T-helper 2 cell (primary cell): ENCODE measurements around the gene MYOCD.

Experiments
- DNase-seq, 5 experiments: peaks; one replicate each; pipeline versions ENCODE4 v3.0.0 to v3.0.0-alpha.2; 2012 to 2022

Gene MYOCD

DNA sequence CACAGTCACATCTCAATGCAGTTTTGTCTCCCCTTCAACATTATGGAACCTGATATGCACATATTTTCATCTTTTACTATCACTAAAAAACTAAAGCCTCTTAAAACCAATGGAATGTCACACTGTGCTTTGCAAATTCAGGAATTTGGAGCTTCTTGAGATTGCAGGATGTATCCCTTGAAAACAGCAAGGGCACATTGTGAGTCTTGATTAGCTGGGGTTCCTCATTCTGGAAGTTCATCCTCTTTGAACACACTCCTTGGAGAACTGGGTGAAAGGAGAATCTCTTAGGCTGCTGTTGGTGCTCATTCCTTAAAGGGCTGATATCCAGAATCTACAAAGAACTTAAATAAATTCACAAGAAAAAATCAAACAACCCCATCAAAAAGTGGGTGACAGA is 21.1 kb upstream of the MYOCD start:
- DNase-seq: no peak

GRCh38 chr17:12646761-12647422 is 18.8 kb upstream of the MYOCD start:
- no peak for DNase-seq

DNA sequence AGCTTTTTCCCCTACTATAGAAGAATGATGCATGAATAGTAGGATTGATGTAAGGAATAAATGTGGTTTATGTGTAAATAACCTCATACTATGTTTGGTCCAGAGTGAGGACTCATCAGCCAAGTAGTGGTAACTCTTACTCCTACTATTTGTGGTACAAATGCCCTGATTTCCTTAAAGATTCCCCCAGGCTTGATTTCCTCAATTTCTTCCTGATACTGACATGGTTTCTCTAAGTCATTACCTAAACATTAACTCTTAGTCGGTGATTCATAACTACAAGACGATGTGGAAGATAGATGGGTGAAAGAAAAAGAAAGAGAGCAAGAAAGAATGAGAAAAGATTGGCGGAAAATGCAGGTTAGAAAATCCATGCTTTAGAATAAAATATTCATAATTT is 17.2 kb upstream of the MYOCD start:
- DNase-seq: no peak

GRCh38 chr17:12655936-12656335 is 9.8 kb upstream of the MYOCD start:
- DNase-seq: no peak

- no peak for DNase-seq
Measured at GRCh38 chr17:12656354-12656753, 9.3 kb upstream of the MYOCD start.

DNA sequence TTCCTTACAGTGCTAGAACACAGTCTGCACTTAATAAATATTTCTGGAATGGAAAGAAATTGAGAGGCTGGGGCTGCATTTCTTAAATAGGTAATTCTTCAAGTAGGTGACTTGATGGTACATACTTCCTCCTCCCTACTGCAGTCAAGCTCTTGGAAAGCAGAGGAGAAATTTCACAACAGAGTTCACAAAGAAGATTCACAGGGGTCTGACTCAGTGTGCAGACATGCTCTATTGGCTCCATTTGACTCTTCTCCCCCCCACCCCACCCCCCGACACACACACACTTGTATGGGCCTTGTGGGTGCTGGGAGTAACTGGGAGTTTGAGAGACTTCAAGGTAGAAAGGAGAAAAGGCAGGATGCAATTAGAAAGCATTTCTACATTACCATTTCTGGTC is 6.2 kb upstream of the MYOCD start:
- DNase-seq: no peak

GRCh38 chr17:12664252-12664651 is 1.4 kb upstream of the MYOCD start:
- no peak for DNase-seq

- no peak for DNase-seq
Measured at GRCh38 chr17:12664894-12665262, 812 bp upstream of the MYOCD start.

- no peak for DNase-seq
Measured at GRCh38 chr17:12666718-12667117, 1.0 kb downstream of the MYOCD start.

DNA sequence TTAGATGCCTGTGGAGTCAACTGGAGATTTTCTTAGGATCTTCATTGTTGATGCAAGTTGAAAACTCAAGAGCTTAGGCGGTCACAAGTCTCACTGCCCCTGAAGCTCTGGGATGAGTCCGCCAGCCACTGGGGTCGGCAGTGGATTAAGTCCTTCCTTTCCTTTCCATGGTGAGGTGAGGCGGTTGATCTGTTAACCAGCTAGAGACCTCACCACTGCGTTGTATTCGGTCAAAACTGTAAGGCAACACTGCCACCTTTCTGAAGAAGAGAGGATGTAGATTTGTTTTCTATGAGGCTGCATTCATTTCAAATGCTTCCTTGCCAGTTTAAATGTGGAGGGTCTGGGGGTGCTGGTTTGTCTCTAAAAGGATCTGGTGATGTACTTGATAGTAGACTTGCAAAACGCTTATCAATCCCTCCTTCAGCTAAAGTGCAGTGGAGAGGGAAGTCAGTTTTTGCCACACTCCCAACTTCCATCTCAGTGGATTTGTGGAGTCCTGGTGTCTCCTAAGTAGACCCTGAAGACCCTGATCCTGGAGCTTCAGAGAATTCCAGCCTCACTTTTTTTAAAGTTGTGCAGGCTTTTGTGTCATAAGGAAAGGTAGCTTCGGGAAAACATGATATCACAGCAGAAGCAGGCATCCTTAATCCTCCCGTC is 1.7 kb downstream of the MYOCD start:
- peak in 1 of 5 experiments; percentile 10 for DNase-seq

DNA sequence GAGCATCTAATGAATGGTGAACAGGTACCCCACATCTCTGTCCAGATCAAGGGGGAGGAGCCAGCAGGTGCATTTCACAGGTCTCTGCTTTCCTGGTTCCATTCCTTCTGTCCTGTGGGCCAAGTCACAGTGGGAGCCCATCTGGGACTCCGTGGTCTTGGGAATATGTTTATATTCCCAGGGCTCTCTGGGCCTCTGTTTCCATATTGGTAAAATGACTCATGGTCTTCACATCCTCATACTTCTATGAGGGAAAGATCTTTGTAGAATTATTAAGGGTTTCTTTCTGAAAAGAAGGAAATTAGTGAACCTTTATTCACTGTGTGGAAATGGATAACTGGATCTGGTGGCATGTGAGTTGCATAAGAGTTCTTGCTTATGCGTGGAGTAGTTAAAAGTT is 6.2 kb downstream of the MYOCD start:
- DNase-seq: no peak

DNA sequence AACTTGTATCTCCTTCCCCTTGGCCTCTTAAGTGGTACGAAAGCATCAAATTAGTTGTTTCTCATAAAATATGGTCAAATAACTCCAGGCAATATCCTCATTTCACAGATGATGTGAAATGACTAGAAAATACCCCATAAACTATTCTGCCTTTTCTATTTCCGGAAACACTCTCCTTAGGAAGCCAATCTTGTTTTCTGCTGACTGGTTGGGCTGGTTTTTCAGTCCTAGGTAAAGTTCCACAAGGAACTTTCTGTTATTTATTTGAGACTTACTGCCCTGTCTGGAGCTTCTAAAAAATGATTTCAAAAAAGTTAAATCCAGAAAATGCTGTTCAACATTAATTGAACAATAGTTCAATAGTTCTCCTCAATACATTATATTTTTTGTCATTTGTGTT is 7.3 kb downstream of the MYOCD start:
- DNase-seq: no peak

DNA sequence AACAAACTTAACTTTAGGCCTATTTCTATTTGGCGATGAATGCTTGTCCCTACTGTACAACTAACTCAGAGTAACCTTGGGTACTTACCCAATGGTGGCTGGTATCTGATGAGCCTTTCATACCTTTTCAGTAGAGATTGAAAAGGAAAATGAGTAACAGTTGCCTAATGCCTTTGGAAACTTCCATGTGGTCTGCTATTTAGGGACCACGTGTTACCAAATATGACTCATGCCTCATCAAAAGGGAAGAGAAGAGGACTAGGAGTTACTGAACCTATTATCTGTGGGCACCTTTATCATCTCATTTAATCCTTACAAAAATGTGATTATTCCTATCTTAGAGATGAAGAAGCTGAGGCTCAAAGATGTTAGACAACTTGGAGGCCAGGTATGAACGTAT is 8.1 kb downstream of the MYOCD start:
- DNase-seq: no peak

GRCh38 chr17:12680407-12680897 is 14.8 kb downstream of the MYOCD start:
- DNase-seq: no peak

- no peak for DNase-seq
Measured at GRCh38 chr17:12680993-12681392, 15.3 kb downstream of the MYOCD start.

DNA sequence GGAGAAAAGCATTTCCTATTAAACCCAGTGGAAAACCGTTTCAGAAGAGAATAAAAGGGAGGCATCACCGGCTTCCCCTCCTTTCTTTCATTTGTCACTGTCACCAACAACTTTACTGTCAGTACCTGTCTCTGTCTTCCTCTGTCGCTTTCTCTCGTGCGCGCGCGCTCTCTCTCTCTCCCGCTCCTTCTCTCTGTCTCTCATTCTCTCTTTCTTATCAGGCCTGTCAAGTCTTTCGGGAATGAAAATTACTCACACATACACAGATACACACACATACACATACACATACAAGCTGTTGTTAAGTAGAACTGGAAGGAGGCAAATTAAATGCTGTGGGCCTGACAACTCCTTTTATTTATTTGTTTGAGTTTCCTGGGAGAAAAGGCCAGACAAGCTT is 17.6 kb downstream of the MYOCD start:
- DNase-seq: no peak

DNA sequence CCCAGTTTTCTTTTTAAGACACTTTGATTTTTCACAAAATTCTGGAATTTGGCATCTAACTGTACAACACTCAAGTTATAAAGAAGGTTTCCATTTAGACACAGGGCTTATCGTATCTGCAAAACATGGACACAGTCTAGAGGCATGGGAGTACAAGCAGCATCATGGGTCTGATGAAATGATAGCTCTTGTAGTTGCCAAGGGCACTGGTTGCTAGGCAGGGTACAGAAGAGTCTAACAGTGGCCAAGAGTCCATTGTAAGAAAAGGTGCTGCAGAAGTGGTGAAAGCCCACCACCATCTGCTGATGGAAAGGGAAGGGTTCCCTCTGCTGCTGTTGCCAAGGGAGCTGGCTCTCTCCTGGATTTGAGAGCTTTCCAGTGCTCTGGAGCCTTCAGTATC is 20.8 kb downstream of the MYOCD start:
- no peak for DNase-seq

- DNase-seq: no peak
Measured at GRCh38 chr17:12688382-12688781, 22.7 kb downstream of the MYOCD start.

GRCh38 chr17:12691173-12691572 is 25.5 kb downstream of the MYOCD start:
- DNase-seq: no peak

DNA sequence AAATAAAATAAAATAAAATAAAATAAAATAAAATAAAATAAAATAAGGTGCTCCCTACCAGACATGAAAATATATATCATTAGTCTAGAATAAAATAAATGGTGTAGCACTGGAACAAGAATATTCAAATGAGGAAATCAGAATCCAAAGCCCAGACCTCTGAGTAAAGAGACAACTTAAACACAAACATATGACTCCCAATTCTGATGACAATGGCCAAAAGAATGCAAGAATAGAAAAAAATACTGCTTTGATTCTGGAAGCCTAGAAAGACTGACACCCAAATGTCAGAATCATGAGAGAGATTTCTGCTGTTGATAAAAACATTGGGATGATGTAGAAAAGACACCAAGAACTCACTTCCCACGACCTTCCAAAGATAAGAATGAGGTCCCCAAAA is 27.9 kb downstream of the MYOCD start:
- DNase-seq: no peak

- DNase-seq: no peak
Measured at GRCh38 chr17:12706070-12706469, 40.4 kb downstream of the MYOCD start.

DNA sequence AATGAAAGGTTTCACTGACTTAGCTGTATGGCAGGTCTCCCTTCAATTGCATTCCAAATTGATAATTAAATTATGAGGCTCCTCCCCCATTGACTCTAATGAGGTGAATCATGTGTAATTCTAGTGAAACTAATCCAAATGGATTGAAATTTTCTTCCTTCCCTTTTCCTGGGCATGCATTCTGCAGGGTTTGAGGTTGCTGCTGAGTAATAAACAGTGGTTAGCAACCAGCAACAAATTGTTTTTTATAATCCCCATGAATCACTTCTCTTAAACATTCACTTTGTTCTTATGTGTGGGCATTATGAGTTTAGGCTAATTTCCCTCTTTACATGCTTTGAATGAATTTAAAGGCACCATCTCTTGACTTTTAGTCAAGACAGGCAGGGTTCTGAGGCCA is 43.4 kb downstream of the MYOCD start:
- no peak for DNase-seq

DNA sequence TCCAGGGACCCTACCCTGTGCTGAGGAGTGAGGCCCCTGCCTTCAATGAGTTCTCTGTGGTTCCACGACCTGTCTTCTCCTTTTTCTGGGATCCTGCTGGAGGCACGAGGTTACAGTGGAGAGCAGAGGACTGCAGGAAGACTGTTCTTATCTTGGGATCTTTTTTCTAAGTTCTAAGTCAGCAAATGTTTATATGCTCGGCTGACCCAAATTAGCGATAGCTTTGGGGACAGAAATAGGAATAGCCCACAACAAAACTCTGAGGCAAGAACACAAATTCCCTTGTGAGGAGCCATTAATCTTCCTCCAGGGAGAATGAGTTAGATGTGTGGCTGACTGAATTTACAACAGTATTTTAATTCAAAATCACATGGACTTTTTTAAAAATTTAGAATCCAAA is 46.7 kb downstream of the MYOCD start:
- DNase-seq: no peak

GRCh38 chr17:12712941-12713340 is 47.3 kb downstream of the MYOCD start:
- no peak for DNase-seq

GRCh38 chr17:12719948-12720347 is 54.3 kb downstream of the MYOCD start:
- DNase-seq: no peak
